CD14-positive monocyte (primary cell): ENCODE data around the gene PIEZO2. TPM values are rescaled to one million over a fixed set of nuclear protein-coding genes. Genes with fewer than 3 reads are reported as not detected.
A peak's percentile ranks its signal among the peaks of the same experiment; 100 is the strongest.

ENCODE experiments used
- DNase-seq, 3 donors: peaks; one replicate each; pipeline ENCODE4 v3.0.0-alpha.2; 2011 to 2022
- H2AFZ ChIP-seq: 2 replicates; pipeline ENCODE4 v1.6.0; 2012; ENCODE audit warnings: mild to moderate bottlenecking, low read depth, low read length, inconsistent platforms; ENCODE audit not compliant: insufficient read depth, poor library complexity, severe bottlenecking
- H3K27ac ChIP-seq, 2 donors: 1 replicate in 1 of 2; 2 replicates in 1 of 2; pipeline ENCODE4 v1.5.1; 2012 to 2013; ENCODE audit warnings: low read length in 2 of 2, control low read depth in 1 of 2, inconsistent platforms in 1 of 2, low read depth in 1 of 2, mild to moderate bottlenecking in 1 of 2
- H3K27me3 ChIP-seq, 2 donors: one replicate each; pipeline versions ENCODE4 v1.6.0 to v1.6.1; 2011 to 2013; ENCODE audit warnings: low read length in 2 of 2; ENCODE audit not compliant: control insufficient read depth in 2 of 2, insufficient read depth in 2 of 2
- H3K36me3 ChIP-seq, 2 donors: replicated peaks in 1 of 2; 1 replicate in 1 of 2; 2 replicates in 1 of 2; pipeline versions ENCODE4 v1.5.1 to v1.6.1; 2012 to 2013; ENCODE audit warnings: low read length in 2 of 2, control low read depth in 1 of 2, inconsistent platforms in 1 of 2, mild to moderate bottlenecking in 1 of 2; ENCODE audit not compliant: insufficient read depth in 2 of 2, control insufficient read depth in 1 of 2
- H3K4me1 ChIP-seq, 2 donors: 1 replicate in 1 of 2; 2 replicates in 1 of 2; pipeline versions ENCODE4 v1.5.1 to v1.6.1; 2012 to 2013; ENCODE audit warnings: low read length in 2 of 2, control low read depth in 1 of 2, inconsistent platforms in 1 of 2, mild to moderate bottlenecking in 1 of 2, moderate library complexity in 1 of 2; ENCODE audit not compliant: insufficient read depth in 2 of 2, control insufficient read depth in 1 of 2
- H3K4me2 ChIP-seq: replicated peaks from 2 replicates; pipeline ENCODE3; 2012; ENCODE audit warnings: low read length, moderate library complexity, mild to moderate bottlenecking; ENCODE audit not compliant: poor library complexity, severe bottlenecking; ENCODE audit errors: extremely low read depth
- H3K4me3 ChIP-seq, 3 experiments: fragments of 200-600 bp in 1 of 3; sonication (generic) in 1 of 3; replicated peaks in 1 of 3; 1 replicate in 2 of 3; 2 replicates in 1 of 3; pipeline ENCODE4 v1.5.1; 2011 to 2013; ENCODE audit warnings: low read length in 3 of 3, mild to moderate bottlenecking in 3 of 3, control low read depth in 2 of 3, low read depth in 2 of 3, inconsistent platforms in 1 of 3, moderate library complexity in 1 of 3
- H3K79me2 ChIP-seq: 2 replicates; pipeline ENCODE4 v1.6.0; 2012; ENCODE audit warnings: mild to moderate bottlenecking, control low read depth, inconsistent platforms, low read length, moderate library complexity; ENCODE audit not compliant: insufficient read depth
- H3K9ac ChIP-seq: 2 replicates; pipeline ENCODE4 v1.6.0; 2017; ENCODE audit warnings: low read length, mild to moderate bottlenecking; ENCODE audit not compliant: insufficient read depth, poor library complexity, severe bottlenecking
- H3K9me3 ChIP-seq, 2 donors: replicated peaks in 1 of 2; 1 replicate in 1 of 2; 2 replicates in 1 of 2; pipeline versions ENCODE4 v1.5.1 to v1.6.1; 2012 to 2013; ENCODE audit warnings: low read length in 2 of 2, control low read depth in 1 of 2; ENCODE audit not compliant: control insufficient read depth in 1 of 2, insufficient read depth in 1 of 2
- H4K20me1 ChIP-seq: 2 replicates; pipeline ENCODE4 v1.6.0; 2012; ENCODE audit warnings: mild to moderate bottlenecking, low read length, control low read depth, moderate library complexity; ENCODE audit not compliant: insufficient read depth
- H3K27ac Mint-ChIP-seq, 7 donors: one replicate each; pipeline ENCODE4 v1.8.0; 2020; ENCODE audit warnings: mild to moderate bottlenecking in 7 of 7, mixed read lengths in 7 of 7, moderate library complexity in 6 of 7, inconsistent platforms in 2 of 7
- H3K27me3 Mint-ChIP-seq, 3 donors: one replicate each; pipeline ENCODE4 v1.8.0; 2021 to 2022; ENCODE audit warnings: low read depth in 3 of 3, mild to moderate bottlenecking in 3 of 3, mixed read lengths in 3 of 3, moderate library complexity in 3 of 3, inconsistent platforms in 1 of 3
- H3K36me3 Mint-ChIP-seq, 2 donors: one replicate each; pipeline ENCODE4 v1.8.0; 2020; ENCODE audit warnings: mixed read lengths in 2 of 2, inconsistent platforms in 1 of 2, mild to moderate bottlenecking in 1 of 2
- H3K4me1 Mint-ChIP-seq: one replicate; pipeline ENCODE4 v1.8.0; 2020; ENCODE audit warnings: mild to moderate bottlenecking, mixed read lengths
- H3K4me3 Mint-ChIP-seq, 2 donors: one replicate each; pipeline ENCODE4 v1.8.0; 2020; ENCODE audit warnings: mild to moderate bottlenecking in 2 of 2, mixed read lengths in 2 of 2, moderate library complexity in 1 of 2
- H3K9me3 Mint-ChIP-seq, 7 donors: one replicate each; pipeline ENCODE4 v1.8.0; 2020 to 2022; ENCODE audit warnings: mixed read lengths in 7 of 7, mild to moderate bottlenecking in 6 of 7, moderate library complexity in 6 of 7, inconsistent platforms in 2 of 7
- CTCF ChIP-seq: fragments of 200-600 bp; IDR thresholded peaks from one replicate; pipeline ENCODE4 v1.8.0; 2022; ENCODE audit warnings: antibody characterized with exemption, mild to moderate bottlenecking
- WGBS: methylation state at CpG from one replicate; pipeline ENCODE4 v1.1.5; 2013; ENCODE audit warnings: missing lambda C conversion rate; ENCODE audit not compliant: insufficient coverage; 5-methylcytosine and 5-hydroxymethylcytosine counted together
- intact Hi-C, 2 donors: fragments of 100-400 bp; cut with micrococcal nuclease; formaldehyde crosslinking; loops; one replicate each; pipeline versions ENCODE4 v1.15.0 to v1.15.1; 2023
- polyA plus RNA-seq, 3 donors: library from polyadenylated mRNA; depleted of rRNA in 1 of 3; unstranded in 2 of 3; stranded (reverse) in 1 of 3; fragments of 300-500 nt in 2 of 3; fragments of >200 nt in 1 of 3; fragmentation: Illumina TruSeq in 2 of 3; gene quantifications; 1 replicate in 2 of 3; 2 replicates in 1 of 3; pipeline ENCODE4 v1.2.3, GENCODE V29; 2012 to 2021

PIEZO2 gene
- polyA plus RNA-seq, 3 donors: not detected

- WGBS: no CpG with 5 or more reads among the region's 2 CpGs
- Histone ChIP-seq H3K4me1 (no peaks in the 10 kb centered on the region), H2AFZ (no peak overlapping the region), H3K27me3 (no peaks in the 10 kb centered on the region), H3K79me2 (no peaks in the 10 kb centered on the region), H3K36me3 (no peaks in the 10 kb centered on the region), H3K4me3 (no peak overlapping the region), H3K4me2 (no peak overlapping the region), H4K20me1 (no peaks in the 10 kb centered on the region), H3K27ac (no peak overlapping the region), H3K9me3 (no peaks in the 10 kb centered on the region), H3K9ac (no peak overlapping the region)
- no peak for TF ChIP-seq CTCF
- Mint-ChIP-seq H3K4me1 (peaks cover under 1% of the 10 kb centered on the region), H3K27me3 (peaks cover 0 to 5% (median 2%) of the 10 kb centered on the region in 3 donors), H3K36me3 (no peaks in the 10 kb centered on the region), H3K4me3 (no peak overlapping the region), H3K9me3 (peaks cover 0 to 3% (median 0%) of the 10 kb centered on the region in 7 donors), H3K27ac (no peak overlapping the region)
- intact Hi-C loops: no loop called here
- no peak for DNase-seq
Observed at GRCh38 chr18:10661317-10661716, 488.1 kb downstream of the PIEZO2 start.

- no peaks in the 10 kb centered on the region for H3K4me1 ChIP-seq
- Mint-ChIP-seq H3K4me1 (peaks cover 4% of the 10 kb centered on the region), H3K4me3 (no peak overlapping the region), H3K27ac (no peak overlapping the region), H3K27me3 (peaks cover 0 to 5% (median 2%) of the 10 kb centered on the region in 3 donors), H3K9me3 (peaks cover 0 to 3% (median 0%) of the 10 kb centered on the region in 7 donors), H3K36me3 (no peaks in the 10 kb centered on the region)
- H3K4me2 ChIP-seq: no peak overlapping the region
- no peaks in the 10 kb centered on the region for H3K27me3 ChIP-seq
- no peaks in the 10 kb centered on the region for H4K20me1 ChIP-seq
- no peaks in the 10 kb centered on the region for H3K36me3 ChIP-seq
- no peaks in the 10 kb centered on the region for H3K79me2 ChIP-seq
- DNase-seq: no peak
- H3K27ac ChIP-seq: no peak overlapping the region
- no peaks in the 10 kb centered on the region for H3K9me3 ChIP-seq
- H2AFZ ChIP-seq: peak overlapping the region; percentile 42
- TF ChIP-seq CTCF: no peak
- WGBS: 81% methylated on average over 8 of the region's 13 CpGs
- no peak overlapping the region for H3K9ac ChIP-seq
- intact Hi-C loops: no loop called here
- H3K4me3 ChIP-seq: no peak overlapping the region
Observed at GRCh38 chr18:10660179-10660884, 489.0 kb downstream of the PIEZO2 start.
